ENCODE measurements around the gene IL11RA.

The IL11RA gene

GRCh38 chr9:34650816-34651215, 1.2 kb upstream of the IL11RA start:
- DNase-seq (ENCODE audit: low spot score), result no peak
- no peak for TF ChIP-seq CTCF (IDR thresholded peaks at IDR 0.05; ENCODE audit: extremely low read depth, missing control alignments)

- no peak for DNase-seq (ENCODE audit: low spot score)
- TF ChIP-seq CTCF (IDR thresholded peaks at IDR 0.05; ENCODE audit: extremely low read depth, missing control alignments), result no peak
Measured at GRCh38 chr9:34651321-34651720, 664 bp upstream of the IL11RA start.

- TF ChIP-seq CTCF (IDR thresholded peaks at IDR 0.05; ENCODE audit: extremely low read depth, missing control alignments), result no peak
- DNase-seq (ENCODE audit: low spot score), result no peak
Measured at GRCh38 chr9:34652602-34653000, 616 bp downstream of the IL11RA start.

GRCh38 chr9:34653151-34654072, 1.4 kb downstream of the IL11RA start:
- no peak for TF ChIP-seq CTCF (IDR thresholded peaks at IDR 0.05; ENCODE audit: extremely low read depth, missing control alignments)
- DNase-seq (ENCODE audit: low spot score), result no peak

GRCh38 chr9:34654323-34655051, 2.5 kb downstream of the IL11RA start:
- no peak for DNase-seq (ENCODE audit: low spot score)
- TF ChIP-seq CTCF (IDR thresholded peaks at IDR 0.05; ENCODE audit: extremely low read depth, missing control alignments), result no peak

- DNase-seq (ENCODE audit: low spot score), result no peak
- no peak for TF ChIP-seq CTCF (IDR thresholded peaks at IDR 0.05; ENCODE audit: extremely low read depth, missing control alignments)
Measured at GRCh38 chr9:34655394-34655793, 3.4 kb downstream of the IL11RA start.

GRCh38 chr9:34656992-34657391, 5.0 kb downstream of the IL11RA start:
- TF ChIP-seq CTCF (IDR thresholded peaks at IDR 0.05; ENCODE audit: extremely low read depth, missing control alignments), result no peak
- no peak for DNase-seq (ENCODE audit: low spot score)
